ENCODE data around the gene IRF2BPL. TPM values are rescaled to one million over a fixed set of nuclear protein-coding genes. Genes with fewer than 3 reads are reported as not detected.
"Not testable (repeated sequence)": the region's sequence is repeated elsewhere in the genome, so short reads cannot be mapped to it uniquely, and the experiment has no call there.

IRF2BPL gene
- total and polyA plus RNA-seq, 2 donors from 2014 or later, result 15.7 to 97.1 TPM

- H3K27me3 ChIP-seq (ENCODE audit: control insufficient read depth, insufficient read depth, low read length), result no peaks in the 10 kb centered on the region
- peaks cover 2 to 34% (median 22%) of the 10 kb centered on the region in 3 donors for H3K4me1 ChIP-seq (ENCODE audit: control insufficient read depth in 2 of 3, insufficient read depth in 2 of 3, low read depth in 1 of 3, low read length in 3 of 3)
- intact Hi-C loops (cut with DNase I), result no loop called here
- DNase-seq (peak in 3 of 5 donors; percentile 69 to 89 (median 81)), FAIRE-seq (no peak)
- H3K9me3 ChIP-seq (ENCODE audit: control insufficient read depth in 2 of 3, insufficient read depth in 1 of 3, low read length in 3 of 3), result no peaks in the 10 kb centered on the region
- H3K4me3 ChIP-seq (ENCODE audit: low read length in 3 of 3), result peak overlapping the region; percentile 12 to 90 (median 86)
- H3K9ac ChIP-seq (ENCODE audit: low read length in 3 of 3), result peak overlapping the region in 2 of 3 donors; percentile 94 to 95
- peaks cover 0 to 14% (median 2%) of the 10 kb centered on the region in 3 donors for H3K36me3 ChIP-seq (ENCODE audit: control insufficient read depth in 2 of 3, insufficient read depth in 3 of 3, low read length in 3 of 3)
- H3K27ac ChIP-seq (ENCODE audit: low read depth in 2 of 2, low read length in 2 of 2), result peak overlapping the region; percentile 43 to 73
- peak; percentile 15 for TF ChIP-seq CTCF (IDR thresholded peaks at IDR 0.05; ENCODE audit: borderline replicate concordance, extremely low read depth, insufficient read depth)
These were observed 5.2 kb downstream of the IRF2BPL start for GRCh38 chr14:77023001-77023996.

- intact Hi-C loops (cut with DNase I), result no loop called here
- Histone ChIP-seq H3K9me3 (ENCODE audit: control insufficient read depth in 2 of 3, insufficient read depth in 1 of 3, low read length in 3 of 3) (no peaks in the 10 kb centered on the region), H3K36me3 (ENCODE audit: control insufficient read depth in 2 of 3, insufficient read depth in 3 of 3, low read length in 3 of 3) (peaks cover 0 to 14% (median 2%) of the 10 kb centered on the region in 3 donors), H3K9ac (ENCODE audit: low read length in 3 of 3) (no peak overlapping the region), H3K4me3 (ENCODE audit: low read length in 3 of 3) (no peak overlapping the region), H3K27ac (ENCODE audit: low read depth in 2 of 2, low read length in 2 of 2) (peak overlapping the region; percentile 45 to 73), H3K4me1 (ENCODE audit: control insufficient read depth in 2 of 3, insufficient read depth in 2 of 3, low read depth in 1 of 3, low read length in 3 of 3) (peaks cover 2 to 36% (median 22%) of the 10 kb centered on the region in 3 donors), H3K27me3 (ENCODE audit: control insufficient read depth, insufficient read depth, low read length) (no peaks in the 10 kb centered on the region)
- no peak for FAIRE-seq
- DNase-seq, result peak in 3 of 5 donors; percentile 64 to 82 (median 82)
- no peak for TF ChIP-seq CTCF (IDR thresholded peaks at IDR 0.05; ENCODE audit: borderline replicate concordance, extremely low read depth, insufficient read depth)
These were observed 6.2 kb downstream of the IRF2BPL start for GRCh38 chr14:77022236-77022852.

GRCh38 chr14:77021424-77021823, 7.1 kb downstream of the IRF2BPL start:
- Histone ChIP-seq H3K27ac (ENCODE audit: low read depth in 2 of 2, low read length in 2 of 2) (peak overlapping the region in 1 of 2 donors; percentile 72), H3K36me3 (ENCODE audit: control insufficient read depth in 2 of 3, insufficient read depth in 3 of 3, low read length in 3 of 3) (peaks cover 0 to 14% (median 2%) of the 10 kb centered on the region in 3 donors), H3K4me1 (ENCODE audit: control insufficient read depth in 2 of 3, insufficient read depth in 2 of 3, low read depth in 1 of 3, low read length in 3 of 3) (peaks cover 2 to 34% (median 22%) of the 10 kb centered on the region in 3 donors)
- H3K4me3 ChIP-seq (ENCODE audit: low read length in 3 of 3); H3K27me3 ChIP-seq (ENCODE audit: control insufficient read depth, insufficient read depth, low read length); H3K9me3 ChIP-seq (ENCODE audit: control insufficient read depth in 2 of 3, insufficient read depth in 1 of 3, low read length in 3 of 3); DNase-seq; FAIRE-seq; intact Hi-C loops (cut with DNase I); H3K9ac ChIP-seq (ENCODE audit: low read length in 3 of 3): not testable (repeated sequence)

GRCh38 chr14:77018785-77019184, 9.7 kb downstream of the IRF2BPL start:
- intact Hi-C loops (cut with DNase I), result loop anchor here (10.0 kb wide), 1 partner anchor 54 kb away; no protein-coding TSS in a partner anchor
- no peak for FAIRE-seq

More at GRCh38 chr14:77018785-77019184, 9.7 kb downstream of the IRF2BPL start:
- H3K4me1 ChIP-seq (ENCODE audit: control insufficient read depth in 2 of 3, insufficient read depth in 2 of 3, low read depth in 1 of 3, low read length in 3 of 3), result peaks cover 2 to 31% (median 22%) of the 10 kb centered on the region in 3 donors
- DNase-seq, result no peak
- no peak overlapping the region for H3K27ac ChIP-seq (ENCODE audit: low read depth in 2 of 2, low read length in 2 of 2)
- no peak overlapping the region for H3K9ac ChIP-seq (ENCODE audit: low read length in 3 of 3)
- H3K4me3 ChIP-seq (ENCODE audit: low read length in 3 of 3), result no peak overlapping the region
- H3K27me3 ChIP-seq (ENCODE audit: control insufficient read depth, insufficient read depth, low read length), result no peaks in the 10 kb centered on the region
- TF ChIP-seq CTCF (IDR thresholded peaks at IDR 0.05; ENCODE audit: borderline replicate concordance, extremely low read depth, insufficient read depth), result no peak
- no peaks in the 10 kb centered on the region for H3K9me3 ChIP-seq (ENCODE audit: control insufficient read depth in 2 of 3, insufficient read depth in 1 of 3, low read length in 3 of 3)
- no peaks in the 10 kb centered on the region for H3K36me3 ChIP-seq (ENCODE audit: control insufficient read depth in 2 of 3, insufficient read depth in 3 of 3, low read length in 3 of 3)

Data from kidney (tissue), 14 donors.